Endothelial cell of umbilical vein (primary cell): ENCODE results near the gene KCTD6. TPM values are rescaled to one million over a fixed set of nuclear protein-coding genes. Genes with fewer than 3 reads are reported as not detected.

Experiments used
- BruUV-seq: library from RNA; stranded (reverse); fragments of 400-500 nt; replicated peaks from 2 replicates; lab custom pipeline; 2021; lab: Mats Ljungman, UMichigan
- CTCF ChIA-PET: fragments of 300-600, 350-600 bp; sonication (Branson Sonifier 250); formaldehyde crosslinking; loops from one replicate; lab custom pipeline; 2021; ENCODE audit warnings: antibody characterized with exemption, inconsistent platforms; lab: Charles Lee
- POLR2A ChIA-PET: fragments of 300-600, 350-600 bp; sonication (Branson Sonifier 250); formaldehyde crosslinking; loops from one replicate; lab custom pipeline; 2021; ENCODE audit warnings: antibody characterized with exemption, inconsistent platforms; lab: Charles Lee
- DNase-seq: peaks from one replicate; pipeline ENCODE4 v3.0.0-alpha.2; 2011; ENCODE audit warnings: low read depth, low spot score
- FAIRE-seq: peaks from 2 replicates; lab custom pipeline; 2011; peaks lifted over from hg19 to GRCh38; lab: Jason Lieb, UNC
- H2AFZ ChIP-seq: 2 replicates; pipeline ENCODE4 v1.6.0; 2012; ENCODE audit warnings: low read depth, low read length, control low read depth, inconsistent platforms
- H3K27ac ChIP-seq: 2 replicates; pipeline ENCODE4 v1.5.1; 2011; ENCODE audit warnings: low read depth, mild to moderate bottlenecking, control low read depth, low read length, moderate library complexity; ENCODE audit not compliant: insufficient read depth
- H3K27me3 ChIP-seq, 2 experiments: 2 replicates each; pipeline versions ENCODE4 v1.6.0 to v1.6.1; 2011; ENCODE audit warnings: low read length in 2 of 2, mixed read lengths in 1 of 2; ENCODE audit not compliant: control insufficient read depth in 2 of 2, insufficient read depth in 2 of 2
- H3K36me3 ChIP-seq, 2 experiments: 2 replicates in 1 of 2; 3 replicates in 1 of 2; pipeline ENCODE4 v1.5.1; 2011; ENCODE audit warnings: low read length in 2 of 2, mild to moderate bottlenecking in 1 of 2, moderate library complexity in 1 of 2; ENCODE audit not compliant: control insufficient read depth in 2 of 2, insufficient read depth in 2 of 2; ENCODE audit errors: extremely low read depth in 1 of 2
- H3K4me1 ChIP-seq: 3 replicates; pipeline ENCODE4 v1.5.1; 2011; ENCODE audit warnings: mild to moderate bottlenecking, low read length; ENCODE audit not compliant: control insufficient read depth, insufficient read depth; ENCODE audit errors: extremely low read depth
- H3K4me2 ChIP-seq: 2 replicates; pipeline ENCODE4 v1.6.1; 2011; ENCODE audit warnings: low read length, control low read depth, mixed read lengths; ENCODE audit not compliant: insufficient read depth
- H3K4me3 ChIP-seq, 3 experiments: fragments of 200-600 bp in 1 of 3; sonication (generic), shearing (Covaris generic) in 1 of 3; replicated peaks in 1 of 3; 2 replicates each; pipeline ENCODE4 v1.5.1; 2011 to 2016; ENCODE audit warnings: control low read depth in 3 of 3, low read length in 3 of 3, mild to moderate bottlenecking in 2 of 3, inconsistent platforms in 1 of 3, low read depth in 1 of 3, moderate library complexity in 1 of 3; ENCODE audit not compliant: insufficient read depth in 1 of 3
- H3K79me2 ChIP-seq: 2 replicates; pipeline ENCODE4 v1.6.0; 2012; ENCODE audit warnings: low read length, inconsistent platforms; ENCODE audit not compliant: control insufficient read depth, insufficient read depth
- H3K9ac ChIP-seq: replicated peaks from 2 replicates; pipeline ENCODE3; 2011; ENCODE audit warnings: low read length, control low read depth; ENCODE audit not compliant: insufficient read depth; ENCODE audit errors: extremely low read depth
- H3K9me1 ChIP-seq: replicated peaks from 3 replicates; pipeline ENCODE4 v1.6.0; 2011; ENCODE audit warnings: mild to moderate bottlenecking, low read length; ENCODE audit not compliant: control insufficient read depth, insufficient read depth; ENCODE audit errors: extremely low read depth
- H3K9me3 ChIP-seq: replicated peaks from 2 replicates; pipeline ENCODE4 v1.5.1; 2012; ENCODE audit warnings: low read length, inconsistent platforms; ENCODE audit not compliant: control insufficient read depth, insufficient read depth
- H4K20me1 ChIP-seq: replicated peaks from 2 replicates; pipeline ENCODE3; 2011; ENCODE audit warnings: mild to moderate bottlenecking, low read length; ENCODE audit not compliant: control insufficient read depth, insufficient read depth; ENCODE audit errors: extremely low read depth
- EZH2 ChIP-seq: IDR thresholded peaks from 2 replicates; pipeline ENCODE4 v1.6.1; 2012; ENCODE audit warnings: borderline replicate concordance, low read depth, mild to moderate bottlenecking, moderate library complexity, low read length, inconsistent platforms; ENCODE audit not compliant: severe bottlenecking
- FOS ChIP-seq: IDR thresholded peaks from 2 replicates; pipeline ENCODE4 v1.6.1; 2011; ENCODE audit warnings: mild to moderate bottlenecking, low read length, moderate library complexity, borderline replicate concordance; ENCODE audit not compliant: insufficient read depth
- GATA2 ChIP-seq: IDR thresholded peaks from 2 replicates; pipeline ENCODE4 v1.7.0; 2011; ENCODE audit warnings: low read depth, mild to moderate bottlenecking, moderate library complexity, mixed read lengths, low read length; ENCODE audit not compliant: insufficient read length, insufficient read depth
- JUN ChIP-seq: IDR thresholded peaks from 2 replicates; pipeline ENCODE4 v1.6.1; 2011; ENCODE audit warnings: borderline replicate concordance, low read depth; ENCODE audit not compliant: insufficient read length, insufficient read depth
- MYC ChIP-seq: IDR thresholded peaks from one replicate; pipeline ENCODE4 v1.6.1; 2011; ENCODE audit warnings: mild to moderate bottlenecking, low read depth, low read length
- POLR2A ChIP-seq: IDR thresholded peaks from 2 replicates; pipeline ENCODE4 v1.6.1; 2012; ENCODE audit warnings: low read depth, mild to moderate bottlenecking, control low read depth, low read length
- POLR2AphosphoS5 ChIP-seq: IDR thresholded peaks from 2 replicates; pipeline ENCODE4 v1.6.1; 2012; ENCODE audit warnings: low read depth, mild to moderate bottlenecking, control low read depth, low read length, moderate library complexity; ENCODE audit not compliant: insufficient read depth
- dilution Hi-C: fragments of 300-500 bp; cut with MboI; formaldehyde crosslinking; loops from one replicate; pipeline ENCODE4 v1.15.0; 2019; ENCODE audit warnings: low sequenced_read_pairs; ENCODE audit not compliant: extremely low pct_ligation_motif_present
- intact Hi-C: fragments of 100-400 bp; cut with micrococcal nuclease; formaldehyde crosslinking; loops from one replicate; pipeline ENCODE4 v1.10.0; 2022
- polyA plus RNA-seq, 4 experiments: library from polyadenylated mRNA; depleted of rRNA in 3 of 4; stranded (reverse) in 3 of 4; unstranded in 1 of 4; fragments of >200 nt; gene quantifications; 2 replicates each; pipeline versions ENCODE4 v1.2.1 to v1.2.3, GENCODE V29; 2011 to 2012; ENCODE audit warnings: missing spikeins in 1 of 4
- total RNA-seq: library from RNA; stranded (reverse); gene quantifications from 2 replicates; pipeline ENCODE4 v1.2.3, GENCODE V29; 2021
- TF ChIP-seq, protein P1 (sequence below): IDR thresholded peaks from 2 replicates; pipeline ENCODE4 v1.6.1; 2011; ENCODE audit not compliant: insufficient read depth, insufficient read length
- TF ChIP-seq, protein P2 (sequence below), 2 donors: IDR thresholded peaks; 1 replicate in 1 of 2; 2 replicates in 1 of 2; pipeline ENCODE4 v1.5.1; 2011; ENCODE audit warnings: low read length in 2 of 2, mild to moderate bottlenecking in 2 of 2, moderate library complexity in 2 of 2, control low read depth in 1 of 2, inconsistent platforms in 1 of 2, low read depth in 1 of 2; ENCODE audit not compliant: insufficient read depth in 1 of 2; ENCODE audit errors: extremely low read depth in 1 of 2

The KCTD6 gene
- total and polyA plus RNA-seq, 2 donors (not counting 3 experiments of a cell fraction or from before 2014, with no cell fraction given): 6.4 TPM

DNA sequence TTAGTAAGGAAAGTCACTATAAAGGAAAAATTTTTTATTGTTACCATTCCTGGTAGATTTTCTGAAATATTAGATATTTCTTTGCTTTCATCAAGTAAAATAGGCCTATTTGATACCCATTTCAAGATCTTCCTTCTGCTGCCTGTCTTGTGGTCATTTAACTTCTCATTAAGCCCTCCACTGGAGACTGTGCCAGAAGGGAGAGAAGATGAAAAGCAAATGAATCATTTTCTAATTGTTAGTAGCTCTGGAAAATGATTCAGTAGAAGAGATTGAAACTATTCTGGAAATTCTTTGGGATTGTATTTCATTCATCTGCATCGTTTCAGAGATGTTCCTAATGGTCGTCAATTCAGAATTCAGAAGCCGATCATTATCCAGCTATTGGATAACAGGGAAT lies 3.2 kb downstream of the KCTD6 start:
- H4K20me1 ChIP-seq: no peaks in the 10 kb centered on the region
- no TSS peak for BruUV-seq
- intact Hi-C loops (no loop called here), dilution Hi-C loops (no loop called here)
- H3K79me2 ChIP-seq: peaks cover 41% of the 10 kb centered on the region
- H3K36me3 ChIP-seq: no peaks in the 10 kb centered on the region
- FAIRE-seq (no peak), DNase-seq (no peak)
- H3K9me1 ChIP-seq: no peaks in the 10 kb centered on the region
- H3K4me1 ChIP-seq: peaks cover 12% of the 10 kb centered on the region
- no peak overlapping the region for H2AFZ ChIP-seq
- no peak overlapping the region for H3K27ac ChIP-seq
- ChIA-PET CTCF (interaction anchor here (0.9 to 4.7 kb wide), 6 partner anchors 8 to 135 kb away, joined by 3 to 27 read pairs (median 3); no protein-coding TSS in a partner anchor), POLR2A (no interaction called here)
- no peak overlapping the region for H3K4me3 ChIP-seq
- H3K9me3 ChIP-seq: no peaks in the 10 kb centered on the region
- H3K4me2 ChIP-seq: no peak overlapping the region
- H3K27me3 ChIP-seq: no peaks in the 10 kb centered on the region
- no peak overlapping the region for H3K9ac ChIP-seq
- TF ChIP-seq MYC (no peak), EZH2 (no peak), JUN (no peak), GATA2 (no peak), POLR2A (no peak), POLR2AphosphoS5 (no peak), FOS (no peak)
- TF ChIP-seq, protein P1, sequence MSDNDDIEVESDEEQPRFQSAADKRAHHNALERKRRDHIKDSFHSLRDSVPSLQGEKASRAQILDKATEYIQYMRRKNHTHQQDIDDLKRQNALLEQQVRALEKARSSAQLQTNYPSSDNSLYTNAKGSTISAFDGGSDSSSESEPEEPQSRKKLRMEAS: no peak
- TF ChIP-seq, protein P2, sequence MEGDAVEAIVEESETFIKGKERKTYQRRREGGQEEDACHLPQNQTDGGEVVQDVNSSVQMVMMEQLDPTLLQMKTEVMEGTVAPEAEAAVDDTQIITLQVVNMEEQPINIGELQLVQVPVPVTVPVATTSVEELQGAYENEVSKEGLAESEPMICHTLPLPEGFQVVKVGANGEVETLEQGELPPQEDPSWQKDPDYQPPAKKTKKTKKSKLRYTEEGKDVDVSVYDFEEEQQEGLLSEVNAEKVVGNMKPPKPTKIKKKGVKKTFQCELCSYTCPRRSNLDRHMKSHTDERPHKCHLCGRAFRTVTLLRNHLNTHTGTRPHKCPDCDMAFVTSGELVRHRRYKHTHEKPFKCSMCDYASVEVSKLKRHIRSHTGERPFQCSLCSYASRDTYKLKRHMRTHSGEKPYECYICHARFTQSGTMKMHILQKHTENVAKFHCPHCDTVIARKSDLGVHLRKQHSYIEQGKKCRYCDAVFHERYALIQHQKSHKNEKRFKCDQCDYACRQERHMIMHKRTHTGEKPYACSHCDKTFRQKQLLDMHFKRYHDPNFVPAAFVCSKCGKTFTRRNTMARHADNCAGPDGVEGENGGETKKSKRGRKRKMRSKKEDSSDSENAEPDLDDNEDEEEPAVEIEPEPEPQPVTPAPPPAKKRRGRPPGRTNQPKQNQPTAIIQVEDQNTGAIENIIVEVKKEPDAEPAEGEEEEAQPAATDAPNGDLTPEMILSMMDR (IDR thresholded peaks at IDR 0.05; ENCODE audit: extremely low read depth in 1 of 2, insufficient read depth in 1 of 2, low read depth in 1 of 2, low read length in 2 of 2): no peak
